ENCODE data around the gene SLC1A3.
A peak's percentile ranks its signal among the peaks of the same experiment; 100 is the strongest.

The SLC1A3 gene

GRCh38 chr5:36602704-36603321 lies 3.6 kb upstream of the SLC1A3 start:
- TF ChIP-seq CTCF (IDR thresholded peaks at IDR 0.05; ENCODE audit: insufficient read depth, low read length, poor library complexity, severe bottlenecking): peak; percentile 42
- no peak for DNase-seq (ENCODE audit: extremely low read depth, insufficient read length)

GRCh38 chr5:36605241-36605640 lies 1.2 kb upstream of the SLC1A3 start:
- no peaks in the 10 kb centered on the region for H3K36me3 ChIP-seq (ENCODE audit: control insufficient read depth, insufficient read depth, low read length)
- no peaks in the 10 kb centered on the region; the same call in none of the 2 replicates for H3K27me3 ChIP-seq (replicated peaks; ENCODE audit: control insufficient read depth, insufficient read depth, low read length)
- H3K4me3 ChIP-seq (replicated peaks; ENCODE audit: low read depth, low read length): no peak overlapping the region
- TF ChIP-seq CTCF (IDR thresholded peaks at IDR 0.05; ENCODE audit: insufficient read depth, low read length, poor library complexity, severe bottlenecking): no peak
- no peak for DNase-seq (ENCODE audit: extremely low read depth, insufficient read length)

More at GRCh38 chr5:36602704-36603321, 3.6 kb upstream of the SLC1A3 start:
- no peaks in the 10 kb centered on the region for H3K36me3 ChIP-seq (ENCODE audit: control insufficient read depth, insufficient read depth, low read length)
- H3K27me3 ChIP-seq (replicated peaks; ENCODE audit: control insufficient read depth, insufficient read depth, low read length): no peaks in the 10 kb centered on the region; the same call in 1 of the 2 replicates
- H3K4me3 ChIP-seq (replicated peaks; ENCODE audit: low read depth, low read length): no peak overlapping the region

DNA sequence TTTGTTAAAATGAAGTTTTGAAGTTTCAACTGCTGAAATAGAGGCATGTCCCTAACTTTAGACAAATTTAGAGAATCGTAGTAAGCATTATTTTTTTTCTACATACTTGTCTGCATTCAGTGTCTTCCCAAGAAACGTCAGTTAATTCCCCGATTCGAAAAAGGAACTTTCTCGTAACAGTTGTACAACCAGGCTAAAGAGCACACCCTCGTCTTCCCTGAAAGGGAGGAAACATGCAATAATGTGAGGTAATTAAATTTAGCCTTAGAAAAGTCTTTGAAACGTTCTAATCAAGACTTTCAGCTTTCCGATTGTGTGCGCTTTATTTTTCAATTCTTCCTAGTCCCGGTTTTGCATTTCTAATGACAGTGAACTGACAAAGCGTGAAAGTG lies 374 bp upstream of the SLC1A3 start:
- no peak for DNase-seq (ENCODE audit: extremely low read depth, insufficient read length)
- TF ChIP-seq CTCF (IDR thresholded peaks at IDR 0.05; ENCODE audit: insufficient read depth, low read length, poor library complexity, severe bottlenecking): no peak
- H3K27me3 ChIP-seq (replicated peaks; ENCODE audit: control insufficient read depth, insufficient read depth, low read length): no peaks in the 10 kb centered on the region; the same call in none of the 2 replicates
- H3K4me3 ChIP-seq (replicated peaks; ENCODE audit: low read depth, low read length): peak overlapping the region; percentile 68
- H3K36me3 ChIP-seq (ENCODE audit: control insufficient read depth, insufficient read depth, low read length): no peaks in the 10 kb centered on the region

DNA sequence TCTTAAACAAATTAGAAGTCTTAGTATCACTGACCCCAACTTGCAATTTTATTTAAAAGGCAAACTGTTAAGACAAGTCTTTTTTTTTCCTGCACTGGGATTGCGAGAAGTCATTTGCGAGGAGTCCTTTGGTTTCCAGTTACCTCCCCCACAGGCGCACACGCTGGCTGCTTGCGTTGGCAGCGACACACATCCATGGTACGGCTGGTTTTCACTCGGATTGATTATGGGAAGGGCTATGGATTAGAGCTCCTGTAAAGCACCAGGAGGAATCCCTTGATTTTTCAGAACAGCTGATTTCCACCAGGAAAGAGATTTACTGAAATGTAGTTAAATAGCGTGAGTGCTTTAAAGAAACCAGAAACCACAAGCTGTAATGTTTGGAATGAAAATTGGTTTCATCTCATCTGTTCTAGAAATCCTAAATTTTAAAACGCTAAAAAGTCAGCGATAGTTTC lies 737 bp downstream of the SLC1A3 start:
- no peaks in the 10 kb centered on the region; the same call in none of the 2 replicates for H3K27me3 ChIP-seq (replicated peaks; ENCODE audit: control insufficient read depth, insufficient read depth, low read length)

GRCh38 chr5:36607838-36608783 lies 1.7 kb downstream of the SLC1A3 start:
- DNase-seq (ENCODE audit: extremely low read depth, insufficient read length): no peak
- H3K4me3 ChIP-seq (replicated peaks; ENCODE audit: low read depth, low read length): no peak overlapping the region
- no peak for TF ChIP-seq CTCF (IDR thresholded peaks at IDR 0.05; ENCODE audit: insufficient read depth, low read length, poor library complexity, severe bottlenecking)

More for the DNA sequence above, 737 bp downstream of the SLC1A3 start:
- Histone ChIP-seq H3K4me3 (replicated peaks; ENCODE audit: low read depth, low read length) (peak overlapping the region; percentile 68), H3K36me3 (ENCODE audit: control insufficient read depth, insufficient read depth, low read length) (no peaks in the 10 kb centered on the region)
- no peak for TF ChIP-seq CTCF (IDR thresholded peaks at IDR 0.05; ENCODE audit: insufficient read depth, low read length, poor library complexity, severe bottlenecking)
- DNase-seq (ENCODE audit: extremely low read depth, insufficient read length): peak; percentile 2

More at GRCh38 chr5:36607838-36608783, 1.7 kb downstream of the SLC1A3 start:
- H3K36me3 ChIP-seq (ENCODE audit: control insufficient read depth, insufficient read depth, low read length): no peaks in the 10 kb centered on the region
- no peaks in the 10 kb centered on the region; the same call in none of the 2 replicates for H3K27me3 ChIP-seq (replicated peaks; ENCODE audit: control insufficient read depth, insufficient read depth, low read length)

Data from GM06990 (cell line).